GM12892 (cell line): ENCODE measurements around the gene GPR146.

Source experiments
- POLR2A ChIP-seq: IDR thresholded peaks from 2 replicates; pipeline ENCODE4 v1.6.1; 2011; ENCODE audit warnings: low read depth, low read length, control low read depth
- POLR2AphosphoS5 ChIP-seq: IDR thresholded peaks from 2 replicates; pipeline ENCODE4 v1.6.1; 2011; ENCODE audit warnings: low read depth, low read length, control low read depth
- TAF1 ChIP-seq: IDR thresholded peaks from 2 replicates; pipeline ENCODE4 v1.6.1; 2011; ENCODE audit warnings: low read depth, mild to moderate bottlenecking, control low read depth, low read length, borderline replicate concordance

DNA sequence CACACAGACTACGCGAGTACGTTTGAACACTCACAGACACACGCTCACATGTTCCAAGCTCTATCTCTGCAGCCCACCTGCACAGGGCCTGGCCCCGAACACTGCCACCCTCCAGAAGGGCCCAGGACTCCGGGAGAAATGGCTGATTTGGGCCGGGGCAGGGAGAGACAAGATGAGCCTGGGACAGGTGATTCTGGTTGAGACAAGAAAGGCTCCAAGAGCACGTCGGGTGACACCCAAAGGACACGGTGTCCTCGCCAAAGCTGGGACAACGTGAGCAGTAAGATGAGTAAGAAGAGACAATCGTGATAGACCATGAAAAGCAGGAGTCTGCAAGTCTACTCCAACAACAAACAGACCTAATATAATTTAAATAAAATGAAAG lies 52.8 kb downstream of the GPR146 start:
- TF ChIP-seq TAF1: no peak
- no peak for TF ChIP-seq POLR2A
- TF ChIP-seq POLR2AphosphoS5: no peak
